ENCODE measurements around the gene PKHD1.
A peak's percentile ranks its signal among the peaks of the same experiment; 100 is the strongest.

Gene PKHD1

DNA sequence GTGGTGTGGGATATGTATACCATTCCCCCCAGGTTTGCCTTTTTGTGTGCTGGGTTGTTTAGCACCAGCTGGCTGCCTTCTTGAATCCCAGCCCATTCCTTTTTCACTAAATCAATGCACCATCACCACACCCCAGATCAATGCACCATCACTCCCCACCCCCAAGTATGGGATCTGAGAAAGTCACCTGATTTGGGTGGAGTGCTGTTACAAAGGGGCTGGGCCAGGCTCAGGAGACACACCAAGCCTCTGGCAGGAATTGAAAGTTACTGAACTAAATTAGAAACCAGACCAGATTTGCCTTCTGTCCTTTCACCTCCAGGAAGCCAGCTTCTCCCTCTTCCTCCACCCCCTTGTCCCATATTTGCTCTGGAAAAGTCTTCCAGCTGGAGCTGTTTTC lies 19.6 kb upstream of the PKHD1 start:
- no peak for DNase-seq

DNA sequence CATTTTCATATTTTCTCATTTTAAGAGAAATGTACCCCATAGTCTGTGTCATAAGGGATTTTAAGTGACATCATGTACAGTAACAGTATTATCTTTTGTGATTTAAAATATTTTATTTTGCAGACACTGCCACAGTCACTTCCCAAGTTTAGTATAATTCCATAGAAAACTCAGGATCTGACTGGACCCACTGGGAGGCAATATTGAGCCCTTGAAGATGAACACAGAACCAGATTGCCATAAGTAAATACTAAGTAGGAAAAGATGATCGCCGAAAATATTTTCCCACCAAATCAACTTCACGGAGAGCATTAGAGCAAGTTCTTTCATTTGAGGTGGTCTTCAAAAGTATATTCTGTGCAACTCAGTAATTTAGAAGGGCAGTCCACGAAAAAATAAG lies 17.6 kb upstream of the PKHD1 start:
- DNase-seq: no peak

DNA sequence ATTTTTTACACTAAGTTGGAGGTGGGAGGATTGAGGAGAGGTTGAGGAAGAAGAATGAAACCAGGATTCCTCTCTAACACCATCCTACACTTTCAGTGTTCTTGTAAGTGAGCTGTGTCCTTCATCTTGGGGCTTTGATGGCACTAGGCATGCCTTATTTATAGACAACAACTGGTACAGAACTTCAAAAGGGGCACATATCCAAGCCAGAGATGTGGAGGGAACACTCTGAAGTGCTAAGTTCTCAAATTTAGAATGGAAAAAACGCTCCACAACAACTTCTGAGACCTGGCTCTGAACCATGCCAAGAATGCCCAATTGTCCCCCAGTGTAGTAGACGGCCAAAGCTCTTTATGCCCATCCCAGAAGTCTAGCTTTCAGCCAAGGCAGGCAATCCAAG lies 16.2 kb upstream of the PKHD1 start:
- no peak for DNase-seq

DNA sequence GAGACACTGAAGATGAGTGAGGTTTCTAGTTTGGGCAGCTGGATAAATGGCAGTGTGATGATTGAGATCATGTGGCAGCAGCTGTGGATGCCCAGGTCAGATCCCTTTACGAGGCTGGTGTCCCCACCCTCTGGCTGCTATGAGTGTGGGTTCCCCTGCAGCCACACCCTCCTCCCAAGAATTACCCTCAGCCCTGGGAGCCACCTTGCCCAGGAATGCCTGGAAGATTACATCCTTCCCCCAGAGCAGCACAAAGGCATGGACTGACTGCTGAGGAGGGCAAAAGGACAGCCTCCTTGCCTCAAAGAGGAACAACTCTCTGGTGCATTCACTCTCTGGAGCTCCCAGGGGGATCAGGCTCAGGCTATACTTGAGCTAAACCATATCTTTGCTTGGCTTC lies 15.0 kb upstream of the PKHD1 start:
- DNase-seq: no peak

DNA sequence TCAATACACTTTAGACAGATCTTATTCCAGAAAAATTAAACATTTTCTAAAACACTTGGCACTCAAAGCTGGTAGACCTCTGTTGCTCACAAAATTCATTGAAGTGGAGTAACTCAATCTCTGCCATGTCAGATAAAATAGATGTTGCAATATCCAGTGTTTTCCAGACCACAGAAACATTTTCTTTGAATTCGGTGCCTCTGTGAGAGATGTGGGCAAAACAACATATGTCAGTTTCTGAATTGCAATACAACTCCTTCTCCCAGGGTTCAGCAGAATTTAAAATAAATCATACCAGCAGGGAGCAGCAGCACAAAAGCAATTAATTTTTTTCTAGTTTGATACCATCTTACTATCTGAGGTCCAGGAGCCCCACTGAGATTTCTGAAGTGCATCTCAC lies 11.3 kb upstream of the PKHD1 start:
- DNase-seq: peak in 1 of 5 experiments; percentile 25

DNA sequence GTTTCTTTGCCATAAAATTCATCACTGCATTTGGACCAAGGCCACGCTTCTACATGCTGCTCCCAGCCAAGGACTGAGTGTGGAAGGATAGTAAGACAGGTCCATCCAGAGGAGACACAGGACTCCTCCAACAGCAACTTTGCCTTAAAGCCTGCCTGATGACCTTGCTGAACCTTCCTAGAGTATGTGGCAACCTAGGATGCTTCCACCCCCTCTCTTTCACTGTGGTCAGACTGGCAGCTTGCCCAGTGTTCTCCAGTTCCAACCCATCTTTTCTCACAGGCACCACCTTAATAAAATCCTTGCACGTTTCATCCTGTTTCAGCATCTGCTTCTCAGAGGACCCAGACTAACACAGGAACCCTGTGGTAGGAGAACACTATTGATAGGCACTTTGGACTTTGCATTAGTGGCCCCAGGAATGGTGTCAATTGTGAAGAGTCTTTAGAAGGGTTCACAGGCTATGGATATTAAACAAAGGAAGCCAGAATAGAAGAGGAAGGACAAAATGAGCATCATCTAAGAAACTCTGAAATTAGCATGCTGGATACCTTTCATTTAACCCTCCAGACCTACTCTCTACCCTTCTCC lies 2.4 kb upstream of the PKHD1 start:
- DNase-seq: no peak

DNA sequence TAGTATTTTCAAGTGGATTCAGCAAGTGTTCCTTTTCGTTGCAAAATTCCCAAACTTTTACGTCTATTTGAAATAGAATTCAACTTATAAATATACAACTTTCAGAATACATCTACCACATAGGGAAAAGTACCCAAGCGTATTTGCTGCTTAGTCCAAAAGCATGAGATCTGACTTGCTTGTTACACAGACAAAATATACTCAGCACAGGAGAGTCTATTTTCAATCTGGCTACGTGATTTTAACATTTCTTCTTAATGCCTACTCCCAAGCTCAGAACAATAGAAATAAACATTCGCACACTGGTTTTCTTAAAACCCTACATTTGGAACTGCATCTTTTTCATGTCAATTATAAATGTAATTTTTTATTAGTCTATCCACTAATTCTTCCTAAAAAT lies 672 bp downstream of the PKHD1 start:
- DNase-seq: no peak

DNA sequence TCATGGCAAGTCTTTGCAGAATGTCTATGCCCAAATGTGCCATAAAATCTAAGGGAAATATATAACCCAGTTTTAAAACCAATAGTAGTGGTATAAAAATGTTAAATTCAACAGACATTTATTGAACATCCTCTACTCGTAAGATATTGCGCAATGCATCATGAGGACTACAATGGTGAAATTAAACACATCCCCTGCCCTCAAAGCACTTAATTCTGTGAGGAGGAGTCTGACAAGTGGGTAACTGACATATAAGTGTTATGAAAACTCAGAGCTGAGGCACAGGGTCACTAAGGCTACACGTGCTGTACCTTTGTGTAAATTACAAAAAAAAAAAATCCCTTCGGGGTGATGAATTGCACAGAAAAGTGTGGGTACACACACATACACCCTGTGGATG lies 6.2 kb downstream of the PKHD1 start:
- no peak for DNase-seq

DNA sequence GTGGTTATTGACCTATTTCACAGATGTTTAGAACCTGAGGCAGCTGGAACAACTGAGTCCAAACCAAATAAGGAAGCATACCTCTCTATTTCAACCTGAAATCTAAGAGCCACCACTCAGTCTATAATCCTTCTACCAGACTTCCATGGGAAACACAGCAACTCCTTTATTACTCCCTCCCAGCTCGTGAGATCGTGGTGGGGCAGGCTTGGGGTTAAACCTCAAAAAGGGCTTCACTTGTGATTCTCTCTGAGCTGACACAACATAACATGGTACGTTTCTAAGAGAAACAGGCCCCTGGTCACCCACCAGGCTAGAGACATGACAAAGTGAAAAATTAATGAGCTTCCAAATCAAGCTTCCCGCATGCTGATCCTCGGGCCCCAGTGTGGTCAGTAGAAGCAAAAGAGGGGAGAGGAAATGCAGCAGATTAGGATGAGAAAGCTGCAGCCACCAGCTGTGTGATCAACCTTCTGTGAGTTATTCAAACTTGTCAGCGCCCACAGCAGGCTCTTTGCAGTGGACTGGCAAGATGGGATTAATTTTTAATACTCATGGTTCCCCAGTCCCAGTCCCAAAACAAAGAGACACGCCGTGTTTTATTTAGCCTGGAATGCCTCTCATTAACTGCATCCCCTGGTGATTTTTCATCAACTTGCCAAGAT lies 9.3 kb downstream of the PKHD1 start:
- no peak for DNase-seq

DNA sequence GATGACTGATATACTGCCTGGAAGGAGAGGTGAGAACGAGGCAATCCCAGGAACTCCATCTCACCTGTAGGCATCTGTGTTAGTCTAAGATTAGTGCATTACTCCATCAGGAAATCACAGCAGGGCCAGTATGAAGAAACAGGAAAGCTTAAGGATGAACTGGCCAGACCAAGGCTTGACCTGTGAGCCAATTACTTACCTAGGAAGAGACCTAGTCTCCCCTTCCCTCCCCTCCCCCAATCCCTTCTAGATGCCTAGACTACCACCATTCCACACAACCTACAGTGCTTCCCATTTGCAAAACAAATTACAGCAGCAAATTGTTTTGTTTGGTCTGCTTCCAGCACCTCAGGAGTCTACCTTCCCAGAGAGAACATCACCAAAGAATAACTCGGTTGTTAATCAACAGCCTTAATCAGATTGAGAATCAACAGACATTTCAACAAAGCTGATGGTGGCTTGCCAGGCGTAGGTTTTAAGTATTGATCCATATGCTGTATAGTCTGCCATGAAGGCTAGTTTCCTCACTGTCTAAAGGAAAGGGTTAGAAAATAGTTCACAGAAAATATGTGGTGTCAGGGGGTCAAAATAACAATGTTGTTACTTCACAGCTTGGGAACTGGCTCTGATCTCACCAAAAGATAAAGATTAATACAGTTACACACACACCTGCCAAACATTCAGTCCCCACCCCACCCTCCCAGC lies 10.1 kb downstream of the PKHD1 start:
- DNase-seq: no peak

DNA sequence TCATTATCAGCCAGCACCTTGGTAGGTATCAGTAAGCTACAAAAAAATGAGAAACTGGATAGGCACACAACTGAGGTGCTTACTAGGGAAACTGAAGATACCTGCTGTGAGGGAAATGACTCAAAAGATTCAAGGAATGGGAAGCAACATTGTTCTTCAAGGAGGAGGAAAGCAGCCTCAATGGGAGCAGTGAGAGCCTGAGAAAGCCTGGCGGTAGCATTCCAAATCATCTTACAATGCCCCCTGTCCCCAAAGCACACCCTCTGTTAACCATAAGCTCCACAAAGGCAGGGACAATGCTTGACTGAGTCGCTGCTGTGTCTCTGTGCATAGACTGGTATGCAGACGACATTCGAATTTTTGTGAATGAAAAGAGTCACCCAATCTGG lies 10.6 kb downstream of the PKHD1 start:
- DNase-seq: no peak

DNA sequence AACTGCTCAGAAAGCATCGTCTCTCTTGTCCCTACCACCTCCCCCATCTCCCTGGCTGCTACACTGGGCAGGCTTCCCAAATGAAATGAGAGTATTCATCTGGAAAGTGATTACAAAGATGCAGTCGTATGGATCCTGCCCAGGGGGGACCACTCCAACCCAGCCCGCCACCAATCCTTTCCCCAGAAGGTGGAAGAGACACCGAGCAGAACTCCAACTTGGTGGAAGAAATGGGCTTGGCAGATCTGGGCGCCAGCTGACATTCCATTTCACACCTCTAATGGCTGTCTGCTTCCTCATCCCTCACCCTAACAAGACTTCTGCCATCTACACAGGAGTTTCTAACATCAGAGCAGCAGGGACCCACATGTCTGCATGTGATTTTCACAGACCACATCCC lies 12.7 kb downstream of the PKHD1 start:
- no peak for DNase-seq

DNA sequence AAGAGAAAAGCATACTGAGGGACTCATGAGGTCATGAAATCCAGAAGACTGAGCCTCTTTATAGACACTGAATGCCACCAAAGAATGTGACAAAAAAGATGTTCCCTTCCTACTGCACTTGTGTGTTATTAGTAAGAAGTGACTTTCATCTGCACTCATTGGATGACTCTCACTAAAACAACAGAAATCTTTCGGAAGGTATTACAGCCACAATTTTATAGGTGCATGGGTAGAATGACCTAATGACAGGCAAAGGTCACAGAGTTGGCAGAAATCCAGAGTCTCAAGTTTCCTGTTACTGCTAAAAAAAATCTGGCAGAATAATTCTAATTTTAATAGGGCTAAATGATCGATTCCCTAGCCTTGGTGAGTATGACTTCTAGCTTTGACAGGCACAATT lies 13.3 kb downstream of the PKHD1 start:
- DNase-seq: no peak

DNA sequence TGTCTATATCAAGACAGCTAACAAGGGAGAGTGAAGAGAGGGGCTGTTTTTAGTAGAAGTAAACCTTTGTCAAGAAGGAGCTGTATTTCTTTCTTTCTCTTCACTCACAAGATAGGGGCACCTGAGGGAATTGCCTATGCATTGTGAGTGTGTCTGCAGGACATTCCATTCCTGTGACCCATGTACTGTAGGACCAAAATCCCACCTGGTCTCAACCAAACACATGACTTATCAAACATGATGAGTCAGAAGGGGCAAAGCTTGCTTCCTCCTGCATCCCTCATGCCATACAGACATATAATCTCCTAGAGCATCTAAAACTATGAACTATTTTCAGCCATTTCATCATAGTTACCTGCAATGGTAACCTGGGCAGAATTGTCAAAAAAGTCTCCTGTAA lies 21.8 kb downstream of the PKHD1 start:
- no peak for DNase-seq

DNA sequence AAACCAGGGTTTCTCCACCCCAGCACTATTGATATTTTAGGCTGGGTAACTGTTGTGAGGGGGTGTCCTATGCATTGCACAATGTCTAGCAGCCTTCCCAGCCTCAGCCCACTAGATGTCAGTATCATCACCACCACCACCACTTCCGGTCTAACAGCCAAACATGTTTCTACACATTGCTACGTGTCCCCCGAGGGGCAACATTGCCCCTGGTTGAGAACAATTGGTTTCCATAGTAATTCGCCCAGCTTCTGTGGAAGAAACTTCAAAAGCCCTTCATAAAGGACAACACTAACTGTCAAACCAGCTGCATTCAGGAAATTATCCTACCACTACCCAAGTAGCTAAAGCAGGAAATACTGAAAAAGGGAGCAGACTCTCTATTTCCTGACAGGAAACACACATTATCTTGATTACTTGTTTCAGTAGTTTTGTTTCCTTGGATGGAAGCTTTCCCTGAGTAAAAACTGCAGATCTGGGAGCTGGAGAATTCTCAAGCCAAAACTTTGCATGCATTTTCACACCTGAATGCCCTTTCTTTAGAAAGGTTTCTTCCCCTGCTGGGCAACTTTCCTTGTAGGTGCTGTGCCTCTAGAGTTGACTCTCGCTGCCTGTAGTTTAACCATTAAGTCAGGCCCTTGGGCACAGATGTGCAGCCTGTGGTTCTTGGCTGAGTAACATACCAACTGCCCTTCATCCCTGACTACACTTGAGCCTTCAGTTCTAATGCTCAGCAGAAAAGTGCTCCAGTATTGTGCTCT lies 23.6 kb downstream of the PKHD1 start:
- DNase-seq: peak in 4 of 5 experiments; percentile 22 to 78 (median 38)

DNA sequence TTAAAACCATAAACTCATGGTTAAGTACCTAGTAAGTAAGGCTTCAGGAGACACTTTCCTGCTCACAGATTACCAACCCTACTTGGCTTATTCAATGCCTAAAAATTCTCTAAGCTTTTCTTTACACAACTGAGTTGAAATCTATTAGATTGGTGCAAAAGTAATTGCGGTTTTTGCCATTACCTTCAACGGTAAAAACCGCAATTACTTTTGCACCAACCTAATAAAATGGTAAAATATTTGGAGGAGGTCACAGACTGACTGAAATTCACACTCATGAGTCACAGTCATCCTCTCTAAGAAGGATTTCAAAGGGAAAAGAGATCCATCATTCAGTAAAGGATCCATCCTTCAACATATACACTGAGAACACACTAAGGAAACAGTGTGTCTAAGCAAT lies 25.9 kb downstream of the PKHD1 start:
- DNase-seq: no peak

DNA sequence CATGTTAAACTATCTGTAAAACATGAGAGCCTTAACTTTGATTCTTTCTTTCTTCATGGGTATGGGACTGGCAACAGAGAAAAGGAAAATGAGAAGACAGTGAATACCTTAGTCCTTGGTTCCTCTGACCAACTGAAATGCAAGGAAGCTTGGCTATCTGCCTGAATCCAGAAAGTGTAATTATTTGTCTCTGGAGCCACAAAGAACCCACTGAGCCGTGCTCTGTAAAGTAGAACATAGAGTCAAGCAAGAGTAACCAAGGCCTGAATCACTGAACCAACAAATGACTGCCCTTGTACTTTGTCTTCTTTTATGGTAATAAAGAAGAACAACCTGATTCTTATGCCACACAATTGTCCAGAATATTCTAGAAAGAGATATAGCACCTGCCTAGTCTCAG lies 27.6 kb downstream of the PKHD1 start:
- DNase-seq: no peak

DNA sequence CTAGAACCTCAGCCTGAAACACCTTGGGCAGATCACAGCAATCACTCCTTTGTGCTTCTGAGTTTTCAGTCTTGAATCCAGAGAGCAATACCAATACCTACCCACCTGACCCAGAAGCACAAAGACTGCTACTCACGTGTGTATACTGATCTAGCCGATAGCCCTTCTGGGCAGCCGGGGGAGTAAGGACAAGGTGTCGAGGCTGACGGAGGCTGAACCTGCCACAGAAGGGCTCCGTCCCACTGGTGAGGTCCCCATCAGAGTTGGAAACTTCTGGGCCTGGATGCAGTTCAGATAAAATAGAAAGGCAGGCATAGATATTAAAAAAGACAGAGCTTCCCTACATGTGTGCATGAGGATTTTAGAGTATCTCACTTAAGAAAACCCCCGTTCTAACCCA lies 32.0 kb downstream of the PKHD1 start:
- DNase-seq: no peak

DNA sequence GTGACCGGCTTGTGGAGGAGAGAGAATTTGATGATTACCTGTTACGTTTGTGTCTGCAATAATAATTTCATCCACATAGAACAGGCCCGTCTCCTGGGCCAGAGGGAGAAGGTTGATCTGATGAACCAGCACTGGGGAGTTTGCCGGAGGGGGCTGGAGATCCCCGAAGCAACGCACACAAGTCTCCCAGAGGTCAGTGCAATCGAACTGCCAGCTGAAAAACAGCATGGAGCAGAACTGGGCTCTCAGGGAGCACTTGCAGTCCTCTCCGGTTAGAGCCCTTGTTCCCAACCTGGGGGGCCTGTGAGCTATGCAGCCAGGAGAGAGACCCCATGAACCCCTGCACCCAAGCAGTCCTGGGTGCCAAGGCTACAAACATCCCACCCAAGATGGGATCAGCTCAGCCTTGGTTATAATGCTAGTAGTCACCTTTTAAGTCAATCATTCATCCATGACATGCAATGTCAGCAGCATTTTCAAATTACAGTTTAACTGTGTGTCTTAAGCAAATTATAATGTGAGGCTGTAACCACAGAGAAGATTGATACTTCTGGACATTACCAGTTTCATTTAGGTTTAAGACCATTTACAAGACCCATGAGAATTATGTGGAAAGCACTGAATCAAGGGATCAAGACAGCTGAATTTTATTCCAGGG lies 34.2 kb downstream of the PKHD1 start:
- no peak for DNase-seq

DNA sequence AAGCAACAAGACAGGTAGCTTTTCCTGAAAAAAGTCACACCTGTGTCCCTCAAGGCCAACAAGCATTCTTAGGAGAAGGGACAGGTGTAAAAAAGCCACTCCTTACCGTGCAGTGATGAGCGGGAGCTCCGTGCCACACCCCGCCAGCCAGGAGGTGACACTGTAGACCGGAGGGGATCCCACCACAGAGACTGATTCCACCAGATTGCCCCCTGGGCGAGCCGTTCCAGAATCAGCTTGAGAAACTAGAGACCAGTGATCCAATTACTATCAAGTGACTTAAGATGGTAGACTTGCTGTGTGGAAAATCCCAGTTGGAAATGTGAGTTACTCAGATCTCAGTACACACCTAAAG lies 37.4 kb downstream of the PKHD1 start:
- no peak for DNase-seq

DNA sequence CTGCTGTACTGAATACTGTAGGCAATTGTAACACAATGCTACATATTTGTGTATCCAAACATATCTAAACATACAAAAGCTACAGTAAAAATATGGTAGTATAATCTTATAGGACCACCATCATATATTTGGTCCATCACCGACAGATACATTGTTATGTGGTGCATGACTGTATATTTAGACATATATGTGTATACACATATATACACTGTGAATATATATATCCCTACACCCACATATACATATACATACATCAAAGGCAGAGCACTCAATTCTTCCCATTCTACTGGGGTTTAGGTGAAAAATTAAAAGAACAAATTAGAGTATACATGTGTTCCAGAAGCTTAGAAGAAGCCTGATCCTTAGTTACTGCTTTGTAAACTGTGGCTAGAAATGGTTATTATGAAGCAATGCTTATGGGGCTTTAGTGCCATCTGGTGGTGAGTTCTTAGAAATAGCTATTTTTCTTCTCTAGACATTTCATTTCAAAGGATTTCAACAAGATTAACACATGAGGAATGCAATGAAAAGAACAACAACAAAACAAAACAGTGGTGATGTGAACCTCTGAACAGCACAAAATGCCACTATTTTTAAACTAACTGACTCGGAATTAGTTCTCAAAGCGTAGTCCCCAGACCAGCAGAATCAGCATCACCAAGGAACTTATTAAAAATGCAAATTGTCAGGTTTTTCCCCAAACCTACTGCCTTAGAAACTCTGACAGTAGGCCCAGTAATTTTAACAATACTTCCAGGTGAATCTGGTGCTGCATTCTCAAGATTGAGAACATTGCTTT lies 38.0 kb downstream of the PKHD1 start:
- peak in 1 of 5 experiments; percentile 30 for DNase-seq

DNA sequence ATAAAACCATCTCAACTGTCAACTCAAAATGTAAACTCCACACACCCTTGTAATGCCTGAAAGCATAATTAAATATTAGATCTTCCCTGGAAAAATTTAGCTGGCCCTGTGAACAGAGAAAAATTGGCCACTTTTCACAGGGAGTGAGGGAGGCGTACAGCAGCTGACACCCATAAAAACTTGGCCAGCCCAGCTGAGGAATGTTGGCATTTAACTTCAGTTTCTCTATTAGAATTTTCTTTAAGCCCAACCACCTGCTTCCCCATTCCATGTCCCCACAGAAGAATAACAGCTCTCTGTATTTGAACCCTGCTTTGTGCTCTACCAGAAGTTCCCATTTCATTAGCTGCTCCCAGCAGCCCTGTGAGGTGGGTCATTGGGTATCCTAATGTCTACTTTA lies 41.0 kb downstream of the PKHD1 start:
- DNase-seq: no peak

All from T-helper 2 cell (primary cell).